SK-N-SH treated with all-trans-retinoic acid at 6 μM for 48 hours (cell line): ENCODE data around the gene SMS.

Experiments
- ATAC-seq: fragments of 200-7000 bp; cut with Tn5 transposase; 3 replicates; pipeline ENCODE4 v1.9.1; 2020; ENCODE audit warnings: mild to moderate bottlenecking, moderate library complexity
- ARNTL ChIP-seq: fragments of 450-650 bp; formaldehyde crosslinking; IDR thresholded peaks from 2 replicates; pipeline ENCODE4 v1.5.0; 2020; ENCODE audit warnings: low read depth, mild to moderate bottlenecking, moderate library complexity, borderline replicate concordance
- BACH2 ChIP-seq: fragments of 250-450 bp; sonication (Bioruptor Pico); IDR thresholded peaks from 2 replicates; pipeline ENCODE4 v1.9.0; 2021; ENCODE audit warnings: mild to moderate bottlenecking, borderline replicate concordance
- CSDC2 ChIP-seq: fragments of 250-450 bp; sonication (Bioruptor Pico); IDR thresholded peaks from 2 replicates; pipeline ENCODE4 v1.5.0; 2020; ENCODE audit warnings: mild to moderate bottlenecking, moderate library complexity
- CSRNP3 ChIP-seq: fragments of 250-450 bp; sonication (Bioruptor Pico); IDR thresholded peaks from 2 replicates; pipeline ENCODE4 v1.5.1; 2021; ENCODE audit warnings: mild to moderate bottlenecking, moderate library complexity
- ESRRG ChIP-seq: fragments of 250-450 bp; sonication (Bioruptor Pico); IDR thresholded peaks from 2 replicates; pipeline ENCODE4 v1.6.1; 2021; ENCODE audit warnings: mild to moderate bottlenecking
- GLIS3 ChIP-seq: fragments of 250-450 bp; sonication (Bioruptor Pico); IDR thresholded peaks from 2 replicates; pipeline ENCODE4 v1.5.0; 2020; ENCODE audit warnings: mild to moderate bottlenecking, moderate library complexity
- OSR1 ChIP-seq: fragments of 250-450 bp; sonication (Bioruptor Pico); IDR thresholded peaks from 2 replicates; pipeline ENCODE4 v1.8.0; 2022; ENCODE audit warnings: moderate library complexity, mild to moderate bottlenecking, inconsistent platforms
- PATZ1 ChIP-seq: fragments of 250-450 bp; sonication (Bioruptor Pico); IDR thresholded peaks from 2 replicates; pipeline ENCODE4 v1.8.0; 2020; ENCODE audit warnings: mild to moderate bottlenecking, moderate library complexity, borderline replicate concordance
- POU6F1 ChIP-seq: fragments of 250-450 bp; sonication (Bioruptor Pico); IDR thresholded peaks from 2 replicates; pipeline ENCODE4 v1.8.0; 2021; ENCODE audit warnings: low read depth, mild to moderate bottlenecking, moderate library complexity, borderline replicate concordance
- PPARA ChIP-seq: fragments of 250-450 bp; sonication (Bioruptor Pico); IDR thresholded peaks from 2 replicates; pipeline ENCODE4 v1.5.0; 2020; ENCODE audit warnings: mild to moderate bottlenecking, borderline replicate concordance
- RARB ChIP-seq: fragments of 250-450 bp; sonication (Bioruptor Pico); IDR thresholded peaks from 2 replicates; pipeline ENCODE4 v1.8.0; 2021; ENCODE audit warnings: mild to moderate bottlenecking, moderate library complexity
- SNAI2 ChIP-seq: fragments of 250-450 bp; sonication (Bioruptor Pico); IDR thresholded peaks from 2 replicates; pipeline ENCODE4 v1.5.0; 2020; ENCODE audit warnings: mild to moderate bottlenecking, moderate library complexity
- TCF4 ChIP-seq: fragments of 250-450 bp; sonication (Bioruptor Pico); IDR thresholded peaks from 2 replicates; pipeline ENCODE4 v1.8.0; 2021; ENCODE audit warnings: mild to moderate bottlenecking, moderate library complexity, borderline replicate concordance
- TOX ChIP-seq: fragments of 250-450 bp; sonication (Bioruptor Pico); IDR thresholded peaks from 2 replicates; pipeline ENCODE4 v1.8.0; 2021; ENCODE audit warnings: mild to moderate bottlenecking, moderate library complexity, borderline replicate concordance
- TSHZ2 ChIP-seq: fragments of 250-450 bp; sonication (Bioruptor Pico); IDR thresholded peaks from 2 replicates; pipeline ENCODE4 v1.5.0; 2020; ENCODE audit warnings: mild to moderate bottlenecking, moderate library complexity
- ZFP3 ChIP-seq: fragments of 250-450 bp; sonication (Bioruptor Pico); IDR thresholded peaks from 2 replicates; pipeline ENCODE4 v1.5.0; 2020; ENCODE audit warnings: mild to moderate bottlenecking, moderate library complexity
- ZFP30 ChIP-seq: fragments of 450-650 bp; formaldehyde crosslinking; IDR thresholded peaks from 2 replicates; pipeline ENCODE4 v1.5.0; 2022; ENCODE audit warnings: mild to moderate bottlenecking, moderate library complexity
- ZNF565 ChIP-seq: fragments of 450-650 bp; formaldehyde crosslinking; conservative IDR thresholded peaks from 2 replicates; pipeline ENCODE4 v1.5.0; 2020; ENCODE audit warnings: low read depth, mild to moderate bottlenecking, moderate library complexity
- ZNF70 ChIP-seq: fragments of 450-650 bp; formaldehyde crosslinking; IDR thresholded peaks from 2 replicates; pipeline ENCODE4 v1.5.0; 2020; ENCODE audit warnings: mild to moderate bottlenecking, moderate library complexity
- ZNF8 ChIP-seq: fragments of 450-650 bp; formaldehyde crosslinking; IDR thresholded peaks from 2 replicates; pipeline ENCODE4 v1.5.0; 2020; ENCODE audit warnings: mild to moderate bottlenecking, moderate library complexity

SMS gene

GRCh38 chrX:22012051-22012450 lies 71.5 kb downstream of the SMS start:
- no peak for ATAC-seq
- TF ChIP-seq CSDC2 (no peak), ZFP3 (CRISPR knock-in tag) (no peak), SNAI2 (CRISPR knock-in tag) (no peak), POU6F1 (CRISPR knock-in tag) (no peak), TSHZ2 (CRISPR knock-in tag) (no peak), PPARA (CRISPR knock-in tag) (no peak), ARNTL (no peak), TCF4 (CRISPR knock-in tag) (no peak)

GRCh38 chrX:22012931-22013330 lies 72.4 kb downstream of the SMS start:
- TF ChIP-seq SNAI2 (CRISPR knock-in tag) (no peak), GLIS3 (CRISPR knock-in tag) (no peak), ZNF565 (no peak), TSHZ2 (CRISPR knock-in tag) (no peak), ZNF70 (CRISPR knock-in tag) (no peak), PPARA (CRISPR knock-in tag) (no peak), BACH2 (CRISPR knock-in tag) (no peak), RARB (CRISPR knock-in tag) (no peak), PATZ1 (CRISPR knock-in tag) (no peak), ZFP30 (CRISPR knock-in tag) (no peak), OSR1 (no peak), TCF4 (CRISPR knock-in tag) (no peak), TOX (CRISPR knock-in tag) (no peak), ESRRG (no peak), ZNF8 (CRISPR knock-in tag) (no peak), ARNTL (no peak), POU6F1 (CRISPR knock-in tag) (no peak), CSRNP3 (CRISPR knock-in tag) (no peak)
- ATAC-seq, result no peak
